CD4-positive, alpha-beta memory T cell (primary cell): ENCODE measurements around the gene INVS. TPM values are rescaled to one million over a fixed set of nuclear protein-coding genes. Genes with fewer than 3 reads are reported as not detected.

Source experiments
- CTCF ChIA-PET: fragments of 350-600 bp; sonication (Branson Sonifier 250); formaldehyde crosslinking; loops from one replicate; lab custom pipeline; 2021; ENCODE audit warnings: inconsistent platforms; ENCODE audit not compliant: partially characterized antibody; lab: Charles Lee
- POLR2A ChIA-PET: fragments of 350-600 bp; sonication (Branson Sonifier 250); formaldehyde crosslinking; loops from one replicate; lab custom pipeline; 2021; ENCODE audit not compliant: partially characterized antibody; lab: Charles Lee
- DNase-seq, 5 donors: peaks; one replicate each; pipeline versions ENCODE4 v3.0.0 to v3.0.0-alpha.2; 2020 to 2022; ENCODE audit warnings: mixed read lengths in 1 of 5
- H3K27ac ChIP-seq: one replicate; pipeline ENCODE4 v1.7.0; 2013; ENCODE audit warnings: low read depth, low read length
- H3K27me3 ChIP-seq: 2 replicates; pipeline ENCODE4 v1.7.0; 2013; ENCODE audit warnings: mild to moderate bottlenecking, low read length, moderate library complexity; ENCODE audit not compliant: insufficient read depth
- H3K36me3 ChIP-seq: 2 replicates; pipeline ENCODE4 v1.7.0; 2013; ENCODE audit warnings: mild to moderate bottlenecking, low read length, moderate library complexity; ENCODE audit not compliant: insufficient read depth
- H3K4me1 ChIP-seq: 2 replicates; pipeline ENCODE4 v1.7.0; 2013; ENCODE audit warnings: mild to moderate bottlenecking, low read length, moderate library complexity; ENCODE audit not compliant: insufficient read depth
- H3K4me3 ChIP-seq, 2 donors: one replicate each; pipeline ENCODE4 v1.7.0; 2013; ENCODE audit warnings: low read length in 2 of 2, mild to moderate bottlenecking in 1 of 2
- H3K9me3 ChIP-seq, 2 donors: one replicate each; pipeline ENCODE4 v1.7.0; 2013; ENCODE audit warnings: low read length in 2 of 2, control low read depth in 1 of 2; ENCODE audit not compliant: control insufficient read depth in 1 of 2
- H3K27ac Mint-ChIP-seq, 7 donors: one replicate each; pipeline ENCODE4 v1.8.0; 2020 to 2021; ENCODE audit warnings: mixed read lengths in 7 of 7, mild to moderate bottlenecking in 6 of 7, inconsistent platforms in 3 of 7, moderate library complexity in 3 of 7
- H3K27me3 Mint-ChIP-seq, 2 donors: one replicate each; pipeline ENCODE4 v1.8.0; 2020 to 2021; ENCODE audit warnings: mixed read lengths in 2 of 2
- H3K36me3 Mint-ChIP-seq, 2 donors: one replicate each; pipeline ENCODE4 v1.8.0; 2020 to 2021; ENCODE audit warnings: mixed read lengths in 2 of 2, inconsistent platforms in 1 of 2, mild to moderate bottlenecking in 1 of 2
- H3K4me1 Mint-ChIP-seq, 4 donors: one replicate each; pipeline ENCODE4 v1.8.0; 2020 to 2021; ENCODE audit warnings: mixed read lengths in 4 of 4, mild to moderate bottlenecking in 1 of 4
- H3K4me3 Mint-ChIP-seq, 8 donors: one replicate each; pipeline ENCODE4 v1.8.0; 2020 to 2021; ENCODE audit warnings: mixed read lengths in 8 of 8, mild to moderate bottlenecking in 7 of 8, moderate library complexity in 6 of 8, inconsistent platforms in 3 of 8
- H3K9me3 Mint-ChIP-seq, 8 donors: one replicate each; pipeline ENCODE4 v1.8.0; 2020 to 2021; ENCODE audit warnings: mixed read lengths in 8 of 8, mild to moderate bottlenecking in 5 of 8, inconsistent platforms in 3 of 8, moderate library complexity in 1 of 8
- intact Hi-C: fragments of 100-400 bp; cut with micrococcal nuclease; formaldehyde crosslinking; loops from one replicate; pipeline ENCODE4 v1.15.1; 2023
- polyA plus RNA-seq, 2 donors: library from polyadenylated mRNA; unstranded; fragments of 300-500 nt; fragmentation: Illumina TruSeq; gene quantifications; one replicate each; pipeline ENCODE4 v1.2.3, GENCODE V29; 2021
- total RNA-seq, 2 experiments: library from RNA; stranded (reverse); gene quantifications; one replicate each; pipeline ENCODE4 v1.2.3, GENCODE V29; 2021

INVS gene
- total and polyA plus RNA-seq, 4 experiments from 2014 or later = 6.5 to 22.9 (median 13.3) TPM

GRCh38 chr9:100219347-100219746 is 120.3 kb downstream of the INVS start:
- Histone ChIP-seq H3K27me3 (no peaks in the 10 kb centered on the region), H3K4me3 (no peak overlapping the region), H3K27ac (no peak overlapping the region), H3K4me1 (no peaks in the 10 kb centered on the region), H3K9me3 (no peaks in the 10 kb centered on the region), H3K36me3 (no peaks in the 10 kb centered on the region)
- no peak overlapping the region for H3K27ac Mint-ChIP-seq
- H3K4me3 Mint-ChIP-seq = no peak overlapping the region
- no peaks in the 10 kb centered on the region for H3K27me3 Mint-ChIP-seq
- H3K36me3 Mint-ChIP-seq = peaks cover 0 to 2% of the 10 kb centered on the region in 2 donors
- H3K4me1 Mint-ChIP-seq = no peaks in the 10 kb centered on the region
- DNase-seq = no peak
- ChIA-PET POLR2A (no interaction called here), CTCF (interaction anchor here (1.2 to 1.3 kb wide), 2 partner anchors 395 to 1218 kb away, joined by 3 read pairs; no protein-coding TSS in a partner anchor)
- H3K9me3 Mint-ChIP-seq = no peaks in the 10 kb centered on the region
- intact Hi-C loops = loop anchor here (5.0 kb wide), 1 partner anchor 218 kb away; no protein-coding TSS in a partner anchor

GRCh38 chr9:100220936-100221335 is 121.9 kb downstream of the INVS start:
- CTCF ChIA-PET = interaction anchor here (0.7 to 1.3 kb wide), 2 partner anchors 101 to 1220 kb away, joined by 3 to 4 read pairs; no protein-coding TSS in a partner anchor
- no peak for DNase-seq
- Mint-ChIP-seq H3K36me3 (peaks cover 1 to 3% of the 10 kb centered on the region in 2 donors), H3K4me1 (no peaks in the 10 kb centered on the region), H3K4me3 (no peak overlapping the region), H3K27ac (no peak overlapping the region), H3K9me3 (no peaks in the 10 kb centered on the region), H3K27me3 (no peaks in the 10 kb centered on the region)
- H3K4me1 ChIP-seq = no peaks in the 10 kb centered on the region
- POLR2A ChIA-PET = no interaction called here
- H3K36me3 ChIP-seq = no peaks in the 10 kb centered on the region
- no peak overlapping the region for H3K4me3 ChIP-seq
- intact Hi-C loops = no loop called here
- H3K27me3 ChIP-seq = no peaks in the 10 kb centered on the region
- H3K9me3 ChIP-seq = no peaks in the 10 kb centered on the region
- no peak overlapping the region for H3K27ac ChIP-seq

GRCh38 chr9:100221538-100221937 is 122.5 kb downstream of the INVS start:
- no peaks in the 10 kb centered on the region for H3K4me1 Mint-ChIP-seq
- ChIA-PET POLR2A (no interaction called here), CTCF (no interaction called here)

DNA sequence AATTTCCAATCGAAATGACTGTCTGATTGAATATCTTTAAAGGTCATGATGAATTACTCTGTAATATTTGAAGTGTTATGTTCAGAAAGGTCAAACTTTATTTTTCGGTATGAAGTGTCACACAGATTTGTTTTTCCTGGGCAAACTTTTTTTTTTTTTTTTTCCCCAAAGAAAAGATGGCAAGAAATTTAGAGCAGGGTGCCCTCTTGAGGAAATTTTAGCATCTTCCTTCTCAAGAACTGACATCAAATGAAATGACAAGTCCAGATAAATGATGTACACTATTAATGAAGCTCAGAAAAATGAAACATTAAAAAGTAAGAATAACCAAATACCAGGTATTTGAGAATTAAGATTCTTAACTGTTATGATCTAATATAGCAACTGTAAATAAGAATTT is 123.6 kb downstream of the INVS start:
- POLR2A ChIA-PET = no interaction called here
- no peak overlapping the region for H3K27ac Mint-ChIP-seq
- no peaks in the 10 kb centered on the region for H3K4me1 Mint-ChIP-seq
- Histone ChIP-seq H3K4me3 (no peak overlapping the region), H3K27me3 (no peaks in the 10 kb centered on the region), H3K36me3 (no peaks in the 10 kb centered on the region), H3K27ac (no peak overlapping the region), H3K4me1 (no peaks in the 10 kb centered on the region), H3K9me3 (no peaks in the 10 kb centered on the region)
- peaks cover 15 to 16% of the 10 kb centered on the region in 2 donors for H3K36me3 Mint-ChIP-seq
- CTCF ChIA-PET = no interaction called here
- H3K9me3 Mint-ChIP-seq = no peaks in the 10 kb centered on the region
- H3K27me3 Mint-ChIP-seq = no peaks in the 10 kb centered on the region
- no peak overlapping the region for H3K4me3 Mint-ChIP-seq
- intact Hi-C loops = no loop called here
- DNase-seq = no peak

More at GRCh38 chr9:100221538-100221937, 122.5 kb downstream of the INVS start:
- Histone ChIP-seq H3K36me3 (no peaks in the 10 kb centered on the region), H3K4me3 (no peak overlapping the region), H3K4me1 (no peaks in the 10 kb centered on the region), H3K27me3 (no peaks in the 10 kb centered on the region), H3K27ac (no peak overlapping the region), H3K9me3 (no peaks in the 10 kb centered on the region)
- DNase-seq = no peak
- Mint-ChIP-seq H3K9me3 (no peaks in the 10 kb centered on the region), H3K4me3 (no peak overlapping the region), H3K27me3 (no peaks in the 10 kb centered on the region), H3K27ac (no peak overlapping the region), H3K36me3 (peaks cover 5 to 7% of the 10 kb centered on the region in 2 donors)
- intact Hi-C loops = no loop called here

- no peak overlapping the region for H3K4me3 Mint-ChIP-seq
- no peak overlapping the region for H3K27ac Mint-ChIP-seq
- ChIA-PET CTCF (no interaction called here), POLR2A (no interaction called here)
- Histone ChIP-seq H3K27me3 (no peaks in the 10 kb centered on the region), H3K4me1 (no peaks in the 10 kb centered on the region), H3K27ac (no peak overlapping the region), H3K9me3 (no peaks in the 10 kb centered on the region), H3K4me3 (no peak overlapping the region), H3K36me3 (no peaks in the 10 kb centered on the region)
- no peaks in the 10 kb centered on the region for H3K27me3 Mint-ChIP-seq
- no peak for DNase-seq
- intact Hi-C loops = no loop called here
- peaks cover 39 to 56% of the 10 kb centered on the region in 2 donors for H3K36me3 Mint-ChIP-seq
- H3K9me3 Mint-ChIP-seq = peaks cover 0 to 10% (median 3%) of the 10 kb centered on the region in 8 donors
- peaks cover 0 to 2% (median 0%) of the 10 kb centered on the region in 4 donors for H3K4me1 Mint-ChIP-seq
These were observed 128.6 kb downstream of the INVS start for GRCh38 chr9:100227636-100228035.

- Mint-ChIP-seq H3K4me1 (peaks cover 0 to 2% (median under 1%) of the 10 kb centered on the region in 4 donors), H3K27me3 (no peaks in the 10 kb centered on the region), H3K36me3 (peaks cover 43 to 64% of the 10 kb centered on the region in 2 donors), H3K4me3 (no peak overlapping the region), H3K27ac (no peak overlapping the region), H3K9me3 (peaks cover 0 to 10% (median 3%) of the 10 kb centered on the region in 8 donors)
- H3K27me3 ChIP-seq = no peaks in the 10 kb centered on the region
- no peaks in the 10 kb centered on the region for H3K9me3 ChIP-seq
- DNase-seq = no peak
- H3K36me3 ChIP-seq = no peaks in the 10 kb centered on the region
- no peaks in the 10 kb centered on the region for H3K4me1 ChIP-seq
- no peak overlapping the region for H3K4me3 ChIP-seq
- intact Hi-C loops = no loop called here
- ChIA-PET CTCF (no interaction called here), POLR2A (no interaction called here)
- no peak overlapping the region for H3K27ac ChIP-seq
These were observed 129.4 kb downstream of the INVS start for GRCh38 chr9:100228352-100228869.

GRCh38 chr9:100229136-100229535 is 130.1 kb downstream of the INVS start:
- Mint-ChIP-seq H3K27me3 (no peaks in the 10 kb centered on the region), H3K9me3 (peaks cover 0 to 11% (median 3%) of the 10 kb centered on the region in 8 donors), H3K36me3 (peaks cover 47 to 69% of the 10 kb centered on the region in 2 donors), H3K4me3 (no peak overlapping the region), H3K4me1 (peaks cover 0 to 2% (median under 1%) of the 10 kb centered on the region in 4 donors), H3K27ac (no peak overlapping the region)
- intact Hi-C loops = no loop called here
- no peaks in the 10 kb centered on the region for H3K27me3 ChIP-seq
- DNase-seq = no peak
- H3K4me3 ChIP-seq = no peak overlapping the region
- CTCF ChIA-PET = no interaction called here
- POLR2A ChIA-PET = no interaction called here
- no peaks in the 10 kb centered on the region for H3K36me3 ChIP-seq
- no peaks in the 10 kb centered on the region for H3K9me3 ChIP-seq
- no peaks in the 10 kb centered on the region for H3K4me1 ChIP-seq
- H3K27ac ChIP-seq = no peak overlapping the region
